OCI-LY7 (cell line): Measurements from ENCODE around the gene POU1F1. TPM values are rescaled to one million over a fixed set of nuclear protein-coding genes. Genes with fewer than 3 reads are reported as not detected.
A peak's percentile ranks its signal among the peaks of the same experiment; 100 is the strongest.

ENCODE experiments used
- BruUV-seq: library from RNA; stranded (reverse); fragments of 400-500 nt; replicated peaks from 2 replicates; lab custom pipeline; 2021; lab: Mats Ljungman, UMichigan
- CTCF ChIA-PET: fragments of 300-600 bp; sonication (Branson Sonifier 250); formaldehyde crosslinking; loops from one replicate; lab custom pipeline; 2022; ENCODE audit warnings: antibody characterized with exemption; ENCODE audit not compliant: unreplicated experiment; lab: Charles Lee
- POLR2A ChIA-PET: fragments of 300-600 bp; sonication (Branson Sonifier 250); formaldehyde crosslinking; loops from one replicate; lab custom pipeline; 2022; ENCODE audit warnings: antibody characterized with exemption; lab: Charles Lee
- DNase-seq: peaks from one replicate; pipeline ENCODE4 v3.0.0-alpha.2; 2015; ENCODE audit warnings: low spot score
- H2AFZ ChIP-seq: fragments of 200-600 bp; sonication (generic), shearing (Covaris generic); 2 replicates; pipeline ENCODE4 v1.6.1; 2014; ENCODE audit warnings: mild to moderate bottlenecking, antibody characterized with exemption, low read length, moderate library complexity
- H3K27ac ChIP-seq: fragments of 200-600 bp; sonication (generic); 2 replicates; pipeline ENCODE4 v1.5.1; 2014; ENCODE audit warnings: mixed run types, low read depth, mild to moderate bottlenecking, moderate library complexity, low read length, inconsistent platforms; ENCODE audit not compliant: poor library complexity, severe bottlenecking
- H3K36me3 ChIP-seq: fragments of 200-600 bp; sonication (generic); 2 replicates; pipeline ENCODE4 v1.6.1; 2014; ENCODE audit warnings: mild to moderate bottlenecking, antibody characterized with exemption, low read length, moderate library complexity, mixed read lengths; ENCODE audit not compliant: insufficient read depth
- H3K4me1 ChIP-seq: fragments of 200-600 bp; sonication (generic); 2 replicates; pipeline ENCODE4 v1.5.1; 2014; ENCODE audit warnings: mild to moderate bottlenecking, low read length; ENCODE audit not compliant: insufficient read depth, poor library complexity, severe bottlenecking
- H3K4me2 ChIP-seq: fragments of 200-600 bp; sonication (generic); 2 replicates; pipeline ENCODE4 v1.6.1; 2014; ENCODE audit warnings: mild to moderate bottlenecking, low read length
- H3K4me3 ChIP-seq: fragments of 200-600 bp; sonication (generic); 2 replicates; pipeline ENCODE4 v1.5.1; 2014; ENCODE audit warnings: mild to moderate bottlenecking, low read depth, low read length; ENCODE audit not compliant: poor library complexity, severe bottlenecking
- H3K79me2 ChIP-seq: fragments of 200-600 bp; sonication (generic); 2 replicates; pipeline ENCODE4 v1.6.1; 2016; ENCODE audit warnings: low read depth, mild to moderate bottlenecking, low read length, moderate library complexity, mixed read lengths; ENCODE audit not compliant: insufficient read depth
- H3K9me2 ChIP-seq: fragments of 200-600 bp; sonication (generic); 2 replicates; pipeline ENCODE4 v1.6.1; 2016; ENCODE audit warnings: mild to moderate bottlenecking, low read length, mixed read lengths; ENCODE audit not compliant: insufficient read depth
- H3K9me3 ChIP-seq: fragments of 200-600 bp; sonication (generic); 2 replicates; pipeline ENCODE4 v1.6.1; 2014; ENCODE audit warnings: mild to moderate bottlenecking, mixed run types, low read length, mixed read lengths
- H4K20me1 ChIP-seq: fragments of 200-600 bp; sonication (generic); 2 replicates; pipeline ENCODE4 v1.6.1; 2014; ENCODE audit warnings: mild to moderate bottlenecking, antibody characterized with exemption, low read length, moderate library complexity, mixed read lengths; ENCODE audit not compliant: insufficient read depth
- CTCF ChIP-seq: fragments of 200-600 bp; sonication (generic); conservative IDR thresholded peaks from 2 replicates; pipeline ENCODE4 v1.5.1; 2014; ENCODE audit warnings: mild to moderate bottlenecking, antibody characterized with exemption, low read length, moderate library complexity, mixed read lengths
- EZH2phosphoT487 ChIP-seq: fragments of 200-600 bp; sonication (generic); IDR thresholded peaks from 2 replicates; pipeline ENCODE4 v1.6.1; 2018; ENCODE audit warnings: low read depth, borderline replicate concordance, mild to moderate bottlenecking, mixed run types, antibody characterized with exemption, low read length, moderate library complexity, mixed read lengths
- intact Hi-C: fragments of 100-400 bp; cut with micrococcal nuclease; formaldehyde crosslinking; loops from one replicate; pipeline ENCODE4 v1.10.0; 2022; ENCODE audit not compliant: unreplicated experiment
- total RNA-seq, 2 experiments: library from RNA; depleted of rRNA in 1 of 2; stranded (reverse); fragments of >200 nt in 1 of 2; shearing (Covaris generic) in 1 of 2; gene quantifications; 2 replicates each; pipeline ENCODE4 v1.2.3, GENCODE V29; 2014 to 2022

POU1F1 gene
- total RNA-seq, 2 experiments from 2014 or later: not detected

GRCh38 chr3:87233805-87234204, 42.6 kb downstream of the POU1F1 start:
- BruUV-seq: no TSS peak
- Histone ChIP-seq H3K4me3 (no peak overlapping the region), H3K4me2 (no peak overlapping the region), H3K79me2 (peaks cover 13% of the 10 kb centered on the region; the same call in 1 of the 2 replicates), H3K27ac (no peak overlapping the region), H3K9me2 (no peaks in the 10 kb centered on the region; the same call in 1 of the 2 replicates), H3K9me3 (no peaks in the 10 kb centered on the region), H4K20me1 (peaks cover 4% of the 10 kb centered on the region), H2AFZ (no peak overlapping the region), H3K4me1 (peaks cover 8% of the 10 kb centered on the region), H3K36me3 (peaks cover 5% of the 10 kb centered on the region; the same call in 1 of the 2 replicates)
- ChIA-PET CTCF (no interaction called here), POLR2A (interaction anchor here (0.7 to 1.6 kb wide), 3 partner anchors 9 to 25 kb away, joined by 3 read pairs; no protein-coding TSS in a partner anchor)
- intact Hi-C loops: no loop called here
- DNase-seq: no peak
- TF ChIP-seq EZH2phosphoT487 (no peak), CTCF (no peak)

- Histone ChIP-seq H3K27ac (no peak overlapping the region), H3K4me2 (peak overlapping the region; percentile 84), H4K20me1 (peaks cover 9% of the 10 kb centered on the region), H3K4me3 (no peak overlapping the region), H3K79me2 (peaks cover 29% of the 10 kb centered on the region; the same call in 1 of the 2 replicates), H3K36me3 (no peaks in the 10 kb centered on the region), H3K9me3 (no peaks in the 10 kb centered on the region), H2AFZ (no peak overlapping the region), H3K4me1 (peaks cover 18% of the 10 kb centered on the region), H3K9me2 (no peaks in the 10 kb centered on the region)
- BruUV-seq: no TSS peak
- no peak for TF ChIP-seq EZH2phosphoT487
- no peak for TF ChIP-seq CTCF
- ChIA-PET CTCF (no interaction called here), POLR2A (no interaction called here)
- no peak for DNase-seq
- intact Hi-C loops: loop anchor here (5.0 kb wide), 1 partner anchor 918 kb away; the partner anchor contains the start of gene C3orf38
Observed at GRCh38 chr3:87229113-87229512, 47.3 kb downstream of the POU1F1 start.

- ChIA-PET POLR2A (interaction anchor here (0.5 to 2.1 kb wide), 3 partner anchors 21 to 972 kb away, joined by 3 to 4 read pairs (median 3); no protein-coding TSS in a partner anchor), CTCF (no interaction called here)
- Histone ChIP-seq H3K79me2 (peaks cover 29% of the 10 kb centered on the region; the same call in 1 of the 2 replicates), H4K20me1 (peaks cover 9% of the 10 kb centered on the region), H2AFZ (no peak overlapping the region; the same call in 1 of the 2 replicates), H3K27ac (no peak overlapping the region), H3K36me3 (no peaks in the 10 kb centered on the region), H3K4me3 (peak overlapping the region; percentile 98), H3K4me2 (peak overlapping the region; percentile 84), H3K9me2 (no peaks in the 10 kb centered on the region), H3K9me3 (no peaks in the 10 kb centered on the region), H3K4me1 (peaks cover 18% of the 10 kb centered on the region)
- TF ChIP-seq CTCF (no peak), EZH2phosphoT487 (no peak)
- no peak for DNase-seq
- intact Hi-C loops: loop anchor here (5.0 kb wide), 1 partner anchor 919 kb away; the partner anchor contains the start of gene C3orf38
- TSS peak; percentile 63 for BruUV-seq
Observed at GRCh38 chr3:87228316-87228715, 48.1 kb downstream of the POU1F1 start.
